ENCODE measurements around the gene HDAC4.
A peak's percentile ranks its signal among the peaks of the same experiment; 100 is the strongest.

HDAC4 gene

GRCh38 chr2:239273280-239274234 lies 127.3 kb downstream of the HDAC4 start:
- ATAC-seq (replicated peaks) (no peak), DNase-seq (no peak)
- H3K36me3 Mint-ChIP-seq: peaks cover 13 to 32% of the 10 kb centered on the region in 2 donors
- peaks cover 20 to 38% of the 10 kb centered on the region in 2 donors for H3K4me1 Mint-ChIP-seq
- H3K4me3 Mint-ChIP-seq: no peak overlapping the region
- no peaks in the 10 kb centered on the region for H3K9me3 Mint-ChIP-seq
- H3K27me3 Mint-ChIP-seq: peaks cover 69 to 88% of the 10 kb centered on the region in 2 donors
- H3K27ac Mint-ChIP-seq: no peak overlapping the region

DNA sequence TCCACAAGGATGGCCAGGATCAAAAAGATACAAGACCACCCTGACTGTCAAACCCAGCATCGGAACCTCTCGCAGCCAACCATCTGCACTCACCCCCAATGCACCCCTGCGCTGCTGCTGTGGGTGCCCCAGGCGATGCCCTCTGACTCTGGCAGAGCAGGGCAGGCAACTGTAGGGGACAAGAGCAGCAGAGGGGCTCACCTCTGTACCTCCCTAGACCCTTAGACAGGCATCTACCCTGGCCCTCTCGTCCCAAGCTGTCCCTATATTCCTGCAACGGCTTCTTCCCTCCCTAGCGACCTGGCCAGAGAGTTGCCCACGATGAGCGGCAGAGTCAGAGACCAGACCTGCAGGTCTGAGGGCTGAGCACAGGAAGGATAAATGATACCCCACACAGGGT lies 128.2 kb downstream of the HDAC4 start:
- Mint-ChIP-seq H3K36me3 (peaks cover 13 to 28% of the 10 kb centered on the region in 2 donors), H3K9me3 (no peaks in the 10 kb centered on the region), H3K27ac (no peak overlapping the region), H3K4me1 (peaks cover 30 to 43% of the 10 kb centered on the region in 2 donors), H3K4me3 (no peak overlapping the region), H3K27me3 (peaks cover 64 to 89% of the 10 kb centered on the region in 2 donors)
- DNase-seq (no peak), ATAC-seq (replicated peaks) (no peak)

GRCh38 chr2:239271882-239272281 lies 128.9 kb downstream of the HDAC4 start:
- Mint-ChIP-seq H3K4me1 (peaks cover 37 to 48% of the 10 kb centered on the region in 2 donors), H3K4me3 (no peak overlapping the region), H3K9me3 (no peaks in the 10 kb centered on the region), H3K36me3 (peaks cover 13 to 25% of the 10 kb centered on the region in 2 donors), H3K27ac (no peak overlapping the region), H3K27me3 (peaks cover 58 to 81% of the 10 kb centered on the region in 2 donors)
- ATAC-seq (replicated peaks): no peak
- DNase-seq: no peak

DNA sequence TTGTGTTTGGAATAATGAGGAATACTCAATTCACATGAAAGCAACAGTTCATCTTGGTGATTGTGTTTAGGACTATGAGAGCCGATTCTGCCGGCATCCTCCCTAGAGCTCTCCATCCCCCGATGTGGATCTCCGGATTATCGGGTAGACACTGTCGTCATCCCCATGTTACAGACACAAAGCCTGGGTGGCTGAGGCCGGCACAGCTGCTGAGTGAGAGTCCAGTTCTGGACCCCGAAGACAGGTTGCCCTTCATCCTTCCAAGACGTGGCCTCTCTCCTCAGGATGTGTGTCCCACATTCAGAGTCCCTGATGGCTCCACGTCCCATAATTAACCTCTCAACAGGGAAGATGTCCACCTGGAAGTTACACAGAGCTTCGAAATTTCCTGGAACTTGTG lies 129.3 kb downstream of the HDAC4 start:
- no peak overlapping the region for H3K27ac Mint-ChIP-seq
- H3K36me3 Mint-ChIP-seq: peaks cover 13 to 25% of the 10 kb centered on the region in 2 donors
- DNase-seq (no peak), ATAC-seq (replicated peaks) (no peak)
- peaks cover 56 to 81% of the 10 kb centered on the region in 2 donors for H3K27me3 Mint-ChIP-seq
- H3K4me3 Mint-ChIP-seq: no peak overlapping the region
- peaks cover 41 to 52% of the 10 kb centered on the region in 2 donors for H3K4me1 Mint-ChIP-seq
- H3K9me3 Mint-ChIP-seq: no peaks in the 10 kb centered on the region

GRCh38 chr2:239269916-239270315 lies 130.9 kb downstream of the HDAC4 start:
- H3K27ac Mint-ChIP-seq: no peak overlapping the region

GRCh38 chr2:239269173-239269885 lies 131.5 kb downstream of the HDAC4 start:
- Mint-ChIP-seq H3K9me3 (no peaks in the 10 kb centered on the region), H3K4me1 (peaks cover 62 to 63% of the 10 kb centered on the region in 2 donors), H3K4me3 (peak overlapping the region in 1 of 2 donors; percentile 2), H3K36me3 (peaks cover 8 to 22% of the 10 kb centered on the region in 2 donors), H3K27me3 (peaks cover 50 to 79% of the 10 kb centered on the region in 2 donors), H3K27ac (no peak overlapping the region)
- ATAC-seq (replicated peaks) (no peak), DNase-seq (no peak)

More at GRCh38 chr2:239269916-239270315, 130.9 kb downstream of the HDAC4 start:
- Mint-ChIP-seq H3K36me3 (peaks cover 8 to 22% of the 10 kb centered on the region in 2 donors), H3K4me1 (peaks cover 57% of the 10 kb centered on the region in 2 donors), H3K27me3 (peaks cover 53 to 79% of the 10 kb centered on the region in 2 donors), H3K4me3 (no peak overlapping the region), H3K9me3 (no peaks in the 10 kb centered on the region)
- no peak for ATAC-seq (replicated peaks)
- no peak for DNase-seq

DNA sequence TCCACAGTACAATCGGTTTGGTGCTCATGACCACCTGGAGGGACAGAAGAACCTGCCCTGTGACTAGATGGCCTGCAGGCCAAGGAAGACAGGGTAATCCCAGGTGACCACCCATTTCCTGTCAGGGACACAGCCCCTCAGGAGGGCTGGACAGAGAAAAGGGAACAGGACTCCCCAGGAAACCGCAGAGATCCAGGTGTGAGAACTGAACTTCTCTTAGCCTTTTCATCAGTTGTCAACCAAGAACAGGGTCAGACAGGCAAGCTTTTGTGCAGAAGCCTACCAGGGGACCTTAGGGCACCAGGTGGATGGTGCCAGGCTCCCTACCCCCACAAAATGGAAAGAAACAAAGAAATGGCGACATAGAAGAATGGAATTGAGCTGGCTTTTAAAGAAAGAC lies 132.3 kb downstream of the HDAC4 start:
- no peak for DNase-seq
- Mint-ChIP-seq H3K36me3 (peaks cover 8 to 18% of the 10 kb centered on the region in 2 donors), H3K27ac (no peak overlapping the region), H3K4me1 (peaks cover 60 to 69% of the 10 kb centered on the region in 2 donors), H3K9me3 (no peaks in the 10 kb centered on the region), H3K27me3 (peaks cover 49 to 74% of the 10 kb centered on the region in 2 donors), H3K4me3 (no peak overlapping the region)
- ATAC-seq (replicated peaks): peak in 1 of 2 donors; percentile 10

GRCh38 chr2:239268082-239268481 lies 132.7 kb downstream of the HDAC4 start:
- peaks cover 10 to 16% of the 10 kb centered on the region in 2 donors for H3K36me3 Mint-ChIP-seq
- H3K27me3 Mint-ChIP-seq: peaks cover 48 to 74% of the 10 kb centered on the region in 2 donors
- H3K9me3 Mint-ChIP-seq: no peaks in the 10 kb centered on the region
- no peak overlapping the region for H3K27ac Mint-ChIP-seq
- no peak overlapping the region for H3K4me3 Mint-ChIP-seq
- DNase-seq (no peak), ATAC-seq (replicated peaks) (no peak)
- peaks cover 61 to 69% of the 10 kb centered on the region in 2 donors for H3K4me1 Mint-ChIP-seq

DNA sequence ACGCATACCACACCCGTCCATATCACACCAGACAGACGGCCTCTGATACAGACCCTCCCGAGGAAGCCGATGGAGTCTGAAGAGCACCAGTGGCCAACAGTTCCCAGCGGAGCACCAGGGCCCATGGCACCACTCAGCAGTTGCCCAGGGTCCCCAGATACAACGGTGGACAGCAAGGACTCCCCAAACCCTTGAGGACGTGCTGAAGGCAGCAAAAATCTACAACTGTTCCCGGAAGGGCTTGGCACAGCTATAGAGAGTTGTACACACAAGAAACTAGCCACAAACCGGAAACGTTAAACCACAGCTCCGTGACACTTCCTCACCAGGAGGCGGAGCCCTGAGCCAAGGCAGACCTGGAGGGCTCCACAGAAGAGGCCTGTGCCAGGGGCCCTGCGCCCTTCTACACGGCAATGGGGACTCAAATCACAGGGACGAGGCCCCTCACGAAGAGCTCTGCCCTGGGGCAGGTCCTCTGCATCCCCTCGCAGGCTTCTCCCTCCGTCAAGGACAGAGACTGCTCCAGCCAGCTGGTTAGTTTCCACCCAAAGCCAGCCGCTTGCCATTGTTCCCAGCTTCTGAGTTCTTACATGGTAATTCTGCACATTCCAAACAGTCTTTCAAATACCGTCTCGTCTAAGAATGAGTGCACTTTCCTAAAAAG lies 133.4 kb downstream of the HDAC4 start:
- Mint-ChIP-seq H3K4me3 (peak overlapping the region; percentile 77 to 78), H3K27ac (peak overlapping the region; percentile 75), H3K27me3 (peaks cover 47 to 74% of the 10 kb centered on the region in 2 donors), H3K4me1 (peaks cover 57 to 69% of the 10 kb centered on the region in 2 donors), H3K9me3 (no peaks in the 10 kb centered on the region), H3K36me3 (peaks cover 8 to 12% of the 10 kb centered on the region in 2 donors)
- peak; percentile 97 for ATAC-seq (replicated peaks)
- DNase-seq: peak; percentile 79

GRCh38 chr2:239266779-239267287 lies 134.0 kb downstream of the HDAC4 start:
- Mint-ChIP-seq H3K9me3 (no peaks in the 10 kb centered on the region), H3K36me3 (peaks cover 9 to 16% of the 10 kb centered on the region in 2 donors), H3K27me3 (peaks cover 51 to 75% of the 10 kb centered on the region in 2 donors), H3K4me1 (peaks cover 57 to 69% of the 10 kb centered on the region in 2 donors), H3K27ac (peak overlapping the region; percentile 75), H3K4me3 (peak overlapping the region; percentile 77 to 78)
- DNase-seq (no peak), ATAC-seq (replicated peaks) (peak; percentile 26 to 31)

DNA sequence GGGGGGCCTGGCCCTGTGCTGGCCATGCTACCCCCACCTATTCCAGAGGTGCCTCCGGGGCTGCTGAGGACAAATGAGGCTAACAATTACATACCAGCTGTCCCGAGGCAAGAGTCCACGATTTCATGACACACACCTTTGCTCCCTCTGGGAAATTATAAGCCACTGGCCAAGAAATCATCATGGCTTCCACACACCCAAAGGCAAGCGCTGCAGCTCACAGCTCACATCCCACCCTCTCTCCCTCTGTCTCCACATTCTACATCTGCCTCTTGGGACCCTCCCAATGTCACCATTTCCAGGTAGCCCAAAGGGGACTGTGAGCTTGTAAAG lies 134.4 kb downstream of the HDAC4 start:
- peak overlapping the region; percentile 75 for H3K27ac Mint-ChIP-seq
- H3K36me3 Mint-ChIP-seq: peaks cover 6 to 12% of the 10 kb centered on the region in 2 donors
- H3K9me3 Mint-ChIP-seq: no peaks in the 10 kb centered on the region
- H3K4me1 Mint-ChIP-seq: peaks cover 57 to 69% of the 10 kb centered on the region in 2 donors
- DNase-seq (no peak), ATAC-seq (replicated peaks) (no peak)
- peak overlapping the region; percentile 77 to 78 for H3K4me3 Mint-ChIP-seq
- peaks cover 48 to 71% of the 10 kb centered on the region in 2 donors for H3K27me3 Mint-ChIP-seq

- peak overlapping the region in 1 of 2 donors; percentile 11 for H3K4me3 Mint-ChIP-seq
- H3K36me3 Mint-ChIP-seq: peaks cover 5 to 11% of the 10 kb centered on the region in 2 donors
- H3K27me3 Mint-ChIP-seq: peaks cover 52 to 72% of the 10 kb centered on the region in 2 donors
- peaks cover 57 to 73% of the 10 kb centered on the region in 2 donors for H3K4me1 Mint-ChIP-seq
- no peak overlapping the region for H3K27ac Mint-ChIP-seq
- no peaks in the 10 kb centered on the region for H3K9me3 Mint-ChIP-seq
- no peak for DNase-seq
- ATAC-seq (replicated peaks): no peak
Measured at GRCh38 chr2:239265681-239266433, 135.0 kb downstream of the HDAC4 start.

Data from stimulated activated naive B cell treated with anti-CD40 and anti-IgM and Interleukin-4, amounts not matched to agents 10 μg/mL and 1 μg/mL and 100 μg/mL, for 72 hours (primary cell).